ENCODE results near the gene TRMT10A. TPM values are rescaled to one million over a fixed set of nuclear protein-coding genes. Genes with fewer than 3 reads are reported as not detected.

TRMT10A gene
- total RNA-seq, 2 donors from 2014 or later, result 7.2 to 8.0 TPM

DNA sequence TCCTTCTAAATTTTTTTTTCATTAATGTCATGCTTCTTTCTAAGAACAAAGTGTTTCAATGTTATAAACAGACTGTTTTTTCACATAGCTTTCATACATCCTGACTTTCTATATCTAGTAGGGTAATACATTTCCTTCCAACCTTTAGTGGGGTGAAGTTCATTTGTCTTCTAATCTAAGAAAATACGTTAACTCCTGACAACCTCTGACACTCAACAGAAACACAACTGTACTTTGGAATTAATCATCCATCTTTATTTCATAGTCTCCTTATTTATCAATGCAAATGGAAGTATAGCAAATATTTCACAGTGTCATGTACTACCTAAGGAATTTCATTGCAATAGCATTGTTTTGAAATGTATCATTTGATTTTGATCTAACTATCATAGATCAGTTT is 8.0 kb upstream of the TRMT10A start:
- Histone ChIP-seq H3K36me3 (no peaks in the 10 kb centered on the region), H3K4me3 (no peak overlapping the region), H3K27ac (no peak overlapping the region), H3K9me3 (no peaks in the 10 kb centered on the region), H3K27me3 (replicated peaks; ENCODE audit: insufficient read depth) (no peaks in the 10 kb centered on the region), H3K4me1 (replicated peaks) (no peaks in the 10 kb centered on the region)
- TF ChIP-seq, protein P1, sequence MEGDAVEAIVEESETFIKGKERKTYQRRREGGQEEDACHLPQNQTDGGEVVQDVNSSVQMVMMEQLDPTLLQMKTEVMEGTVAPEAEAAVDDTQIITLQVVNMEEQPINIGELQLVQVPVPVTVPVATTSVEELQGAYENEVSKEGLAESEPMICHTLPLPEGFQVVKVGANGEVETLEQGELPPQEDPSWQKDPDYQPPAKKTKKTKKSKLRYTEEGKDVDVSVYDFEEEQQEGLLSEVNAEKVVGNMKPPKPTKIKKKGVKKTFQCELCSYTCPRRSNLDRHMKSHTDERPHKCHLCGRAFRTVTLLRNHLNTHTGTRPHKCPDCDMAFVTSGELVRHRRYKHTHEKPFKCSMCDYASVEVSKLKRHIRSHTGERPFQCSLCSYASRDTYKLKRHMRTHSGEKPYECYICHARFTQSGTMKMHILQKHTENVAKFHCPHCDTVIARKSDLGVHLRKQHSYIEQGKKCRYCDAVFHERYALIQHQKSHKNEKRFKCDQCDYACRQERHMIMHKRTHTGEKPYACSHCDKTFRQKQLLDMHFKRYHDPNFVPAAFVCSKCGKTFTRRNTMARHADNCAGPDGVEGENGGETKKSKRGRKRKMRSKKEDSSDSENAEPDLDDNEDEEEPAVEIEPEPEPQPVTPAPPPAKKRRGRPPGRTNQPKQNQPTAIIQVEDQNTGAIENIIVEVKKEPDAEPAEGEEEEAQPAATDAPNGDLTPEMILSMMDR (IDR thresholded peaks at IDR 0.05), result no peak
- no peak for TF ChIP-seq POLR2AphosphoS5 (IDR thresholded peaks at IDR 0.05)
- 39% methylated on average over 1 of the region's 1 CpG for WGBS
- intact Hi-C loops (cut with DNase I), result no loop called here
- no peak for DNase-seq (ENCODE audit: low spot score)

DNA sequence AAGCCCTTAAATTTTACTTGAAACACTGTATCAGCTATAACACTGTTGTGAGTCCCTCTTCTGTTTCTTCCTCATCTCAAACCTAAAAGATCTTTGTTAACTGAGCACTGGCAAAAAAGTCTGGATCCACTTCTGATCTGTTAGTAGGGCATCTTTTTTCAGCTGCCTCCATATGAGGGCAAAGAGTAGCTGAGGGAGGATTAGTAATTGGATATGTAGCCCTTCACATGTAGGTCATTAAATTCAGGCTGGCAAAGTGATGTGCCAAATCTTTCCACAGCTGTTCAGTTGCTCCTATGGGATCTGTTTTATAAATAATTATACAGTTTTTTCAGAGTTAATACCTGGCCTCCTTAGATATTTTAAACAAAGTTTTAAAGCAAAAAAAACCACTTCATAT is 1.1 kb upstream of the TRMT10A start:
- intact Hi-C loops (cut with DNase I), result loop anchor here (5.0 to 10.0 kb wide), 2 partner anchors 240 to 322 kb away; no protein-coding TSS in a partner anchor
- DNase-seq (ENCODE audit: low spot score), result no peak

DNA sequence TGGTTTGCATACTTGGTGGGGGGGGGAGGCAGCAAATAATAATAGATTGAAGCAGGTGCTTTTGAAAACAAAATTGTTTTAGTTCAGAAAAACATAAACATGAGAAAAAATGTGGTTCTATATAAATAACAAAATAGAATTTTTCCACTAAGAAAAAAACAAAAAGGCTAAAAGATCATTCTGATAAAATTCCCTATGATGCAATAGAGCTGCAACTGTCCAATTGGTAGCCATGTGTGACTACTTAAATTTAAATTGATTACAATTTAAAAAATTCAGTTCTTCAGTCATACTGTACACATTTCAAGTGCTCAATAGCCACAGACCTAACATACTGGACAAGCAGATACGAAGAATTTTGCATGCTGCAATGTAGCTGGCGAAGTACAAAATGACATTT is 11.0 kb downstream of the TRMT10A start:
- Histone ChIP-seq H3K4me1 (replicated peaks) (no peaks in the 10 kb centered on the region), H3K9me3 (no peaks in the 10 kb centered on the region), H3K27me3 (replicated peaks; ENCODE audit: insufficient read depth) (no peaks in the 10 kb centered on the region), H3K36me3 (no peaks in the 10 kb centered on the region), H3K27ac (no peak overlapping the region), H3K4me3 (no peak overlapping the region)
- intact Hi-C loops (cut with DNase I), result no loop called here
- no peak for DNase-seq (ENCODE audit: low spot score)
- TF ChIP-seq, protein P1 (IDR thresholded peaks at IDR 0.05), result no peak
- TF ChIP-seq POLR2A (IDR thresholded peaks at IDR 0.05) (no peak), POLR2AphosphoS5 (IDR thresholded peaks at IDR 0.05) (no peak)
- 95% methylated on average over 2 of the region's 2 CpGs for WGBS

More for the DNA sequence above, 1.1 kb upstream of the TRMT10A start:
- H3K9me3 ChIP-seq, result no peaks in the 10 kb centered on the region
- TF ChIP-seq POLR2AphosphoS5 (IDR thresholded peaks at IDR 0.05) (no peak), POLR2A (IDR thresholded peaks at IDR 0.05) (no peak)
- TF ChIP-seq, protein P1 (IDR thresholded peaks at IDR 0.05), result no peak
- H3K4me3 ChIP-seq, result no peak overlapping the region
- no peaks in the 10 kb centered on the region for H3K36me3 ChIP-seq
- no peaks in the 10 kb centered on the region for H3K4me1 ChIP-seq (replicated peaks)
- H3K27me3 ChIP-seq (replicated peaks; ENCODE audit: insufficient read depth), result no peaks in the 10 kb centered on the region
- no peak overlapping the region for H3K27ac ChIP-seq

DNA sequence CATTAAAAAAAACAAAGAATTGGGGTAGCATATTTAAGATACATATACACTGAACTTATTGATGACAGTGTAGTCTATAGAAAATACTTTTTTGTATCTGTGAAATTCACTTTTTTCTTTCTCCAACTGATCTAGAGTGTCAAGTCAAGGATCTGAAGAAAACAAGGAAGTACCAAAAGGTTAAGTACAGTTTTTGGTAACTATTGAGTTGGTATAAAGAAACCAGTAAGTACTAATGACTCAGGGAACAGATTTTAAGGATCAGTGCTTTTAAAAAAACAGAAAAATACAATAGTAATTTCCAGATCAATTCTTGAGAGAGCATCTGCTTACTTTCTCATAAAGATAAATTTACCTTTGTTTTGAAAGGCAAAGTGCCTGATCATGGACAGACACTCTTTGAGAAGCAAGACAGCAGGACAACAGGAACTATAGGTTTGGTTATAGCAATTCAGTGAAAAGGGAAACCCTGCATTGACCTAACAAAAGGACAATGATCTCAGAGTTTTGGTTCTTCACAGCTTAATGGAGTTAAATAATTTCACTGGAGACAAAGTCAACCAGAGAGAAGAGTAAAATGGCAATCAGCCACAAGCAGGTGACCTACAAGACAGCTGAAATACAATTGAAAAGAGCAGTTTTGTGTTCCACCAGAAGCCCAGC is 23.4 kb downstream of the TRMT10A start:
- Histone ChIP-seq H3K36me3 (no peaks in the 10 kb centered on the region), H3K9me3 (no peaks in the 10 kb centered on the region), H3K4me3 (no peak overlapping the region), H3K4me1 (replicated peaks) (no peaks in the 10 kb centered on the region), H3K27ac (no peak overlapping the region), H3K27me3 (replicated peaks; ENCODE audit: insufficient read depth) (no peaks in the 10 kb centered on the region)
- DNase-seq (ENCODE audit: low spot score), result no peak
- intact Hi-C loops (cut with DNase I), result no loop called here
- no peak for TF ChIP-seq POLR2AphosphoS5 (IDR thresholded peaks at IDR 0.05)
- no peak for TF ChIP-seq POLR2A (IDR thresholded peaks at IDR 0.05)
- TF ChIP-seq, protein P1 (IDR thresholded peaks at IDR 0.05), result no peak

DNA sequence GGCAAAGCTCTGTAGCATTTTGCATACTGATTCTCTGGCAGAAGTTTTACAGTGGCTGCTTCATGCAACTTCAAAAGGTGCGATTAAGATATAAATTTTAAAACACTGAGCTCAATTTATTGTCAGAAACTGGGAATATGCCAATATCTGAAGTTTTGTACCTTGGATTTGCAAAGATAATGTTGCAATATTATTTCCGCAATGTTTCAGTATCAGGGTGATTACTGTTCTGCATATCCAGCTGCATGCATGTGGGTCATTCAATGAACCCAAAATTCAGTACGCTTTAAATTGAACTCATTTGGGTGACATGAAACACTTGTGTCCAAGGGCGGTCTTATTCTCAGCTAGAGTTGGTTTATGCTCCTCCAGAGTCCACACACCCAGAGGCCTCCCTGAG is 26.2 kb downstream of the TRMT10A start:
- 66% methylated on average over 4 of the region's 4 CpGs for WGBS
- no peaks in the 10 kb centered on the region for H3K4me1 ChIP-seq (replicated peaks)
- no peak overlapping the region for H3K27ac ChIP-seq
- no peaks in the 10 kb centered on the region for H3K9me3 ChIP-seq
- no peak for DNase-seq (ENCODE audit: low spot score)
- intact Hi-C loops (cut with DNase I), result no loop called here
- H3K4me3 ChIP-seq, result no peak overlapping the region
- H3K36me3 ChIP-seq, result no peaks in the 10 kb centered on the region
- no peaks in the 10 kb centered on the region for H3K27me3 ChIP-seq (replicated peaks; ENCODE audit: insufficient read depth)
- TF ChIP-seq, protein P1 (IDR thresholded peaks at IDR 0.05), result no peak
- TF ChIP-seq POLR2A (IDR thresholded peaks at IDR 0.05) (no peak), POLR2AphosphoS5 (IDR thresholded peaks at IDR 0.05) (no peak)

Data from prostate gland (tissue), 2 donors.